Prostate gland (tissue), 2 donors: Measurements from ENCODE around the gene HYPK.
"Not testable (repeated sequence)": the region's sequence is repeated elsewhere in the genome, so short reads cannot be mapped to it uniquely, and the experiment has no call there.

Experiments
- CTCF ChIP-seq, 4 experiments: fragments of 200-600 bp in 2 of 4; fragments of 450-650 bp in 2 of 4; sonication (generic) in 2 of 4; IDR thresholded peaks; 1 replicate in 3 of 4; 2 replicates in 1 of 4; pipeline ENCODE4 v1.5.1; 2016 to 2019; ENCODE audit warnings: antibody characterized with exemption in 4 of 4, mild to moderate bottlenecking in 2 of 4, moderate library complexity in 2 of 4
- POLR2AphosphoS5 ChIP-seq: sonication (generic); formaldehyde crosslinking; IDR thresholded peaks from one replicate; pipeline ENCODE4 v1.6.1; 2017; ENCODE audit warnings: antibody characterized with exemption

GRCh38 chr15:43830691-43831275 lies 30.4 kb downstream of the HYPK start:
- not testable (repeated sequence) for TF ChIP-seq CTCF (IDR thresholded peaks at IDR 0.05); POLR2AphosphoS5
